Measurements from ENCODE around the gene RAPH1. TPM values are rescaled to one million over a fixed set of nuclear protein-coding genes. Genes with fewer than 3 reads are reported as not detected.

The RAPH1 gene
- total and polyA plus RNA-seq, 9 of the 15 experiments (the other 6 are each of a cell fraction or from before 2014, with no cell fraction given), result 0.07 to 0.71 (median 0.27) TPM

- 0 out of 2 replicates have a peak, but pooled peaks have one; percentile 33 for TF ChIP-seq CEBPB (tag; IDR thresholded peaks at IDR 0.05)
- TF ChIP-seq MCM5 (IDR thresholded peaks at IDR 0.05; ENCODE audit: low read depth), result no peak
- no peak for TF ChIP-seq SOX6 (IDR thresholded peaks at IDR 0.05)
- no peak for TF ChIP-seq LARP7 (IDR thresholded peaks at IDR 0.05)
Measured at GRCh38 chr2:203569677-203570316, 34.7 kb upstream of the RAPH1 start (continued).

- Histone ChIP-seq H3K36me3 (ENCODE audit: control insufficient read depth, insufficient read depth, low read length) (no peaks in the 10 kb centered on the region), H3K9ac (ENCODE audit: insufficient read depth in 1 of 2, low read depth in 2 of 2, low read length in 2 of 2) (no peak overlapping the region), H3K79me2 (ENCODE audit: control insufficient read depth, insufficient read depth, low read length) (no peaks in the 10 kb centered on the region), H3K9me1 (ENCODE audit: control insufficient read depth, insufficient read depth, low read length) (no peaks in the 10 kb centered on the region), H4K20me1 (replicated peaks; ENCODE audit: control insufficient read depth, insufficient read depth, low read length) (no peaks in the 10 kb centered on the region), H3K4me2 (ENCODE audit: insufficient read depth, low read length) (no peak overlapping the region), H3K27ac (ENCODE audit: extremely low read depth, low read depth, low read length) (no peak overlapping the region), H2AFZ (ENCODE audit: low read depth, low read length) (no peak overlapping the region), H3K4me3 (no peak overlapping the region), H3K9me3 (replicated peaks; ENCODE audit: control insufficient read depth, insufficient read depth, low read depth, low read length) (no peaks in the 10 kb centered on the region), H3K4me1 (replicated peaks in 1 of 2; ENCODE audit: control insufficient read depth in 2 of 2, insufficient read depth in 2 of 2, low read length in 2 of 2) (no peaks in the 10 kb centered on the region), H3K27me3 (ENCODE audit: control insufficient read depth in 2 of 2, insufficient read depth in 2 of 2, low read length in 2 of 2) (no peaks in the 10 kb centered on the region; a peak in 1 of 5 replicates)
- intact Hi-C loops (cut with micrococcal nuclease), result no loop called here
- DNase-seq (ENCODE audit: extremely low read depth in 1 of 4, low spot score in 3 of 4) (no peak), FAIRE-seq (no peak), ATAC-seq (no peak)
- in situ Hi-C loops (cut with MboI), result no loop called here
- ChIA-PET CTCF (ENCODE audit: low intra/inter-chr PET ratio) (no interaction called here), POLR2A (no interaction called here)
- WGBS (ENCODE audit: insufficient coverage, low coverage, missing lambda C conversion rate), result 0% methylated on average over 1 of the region's 1 CpG
- no TSS peak for BruUV-seq (replicated peaks)
- no peak for TF ChIP-seq ZMIZ1 (IDR thresholded peaks at IDR 0.05; ENCODE audit: low read depth in 2 of 2, low read length in 2 of 2)
- no peak for TF ChIP-seq KAT2B (IDR thresholded peaks at IDR 0.05; ENCODE audit: low read depth, low read length)
- TF ChIP-seq MITF (IDR thresholded peaks at IDR 0.05), result no peak
- TF ChIP-seq PRPF4 (IDR thresholded peaks at IDR 0.05; ENCODE audit: insufficient read depth, low read depth, low read length, poor library complexity, severe bottlenecking), result no peak
- TF ChIP-seq SRSF9 (IDR thresholded peaks at IDR 0.05; ENCODE audit: borderline replicate concordance, low read depth, low read length), result no peak
- no peak for TF ChIP-seq HDGF (IDR thresholded peaks at IDR 0.05)
- TF ChIP-seq ZNF24 (IDR thresholded peaks at IDR 0.05), result no peak
- no peak for TF ChIP-seq NONO (IDR thresholded peaks at IDR 0.05; ENCODE audit: low read depth in 2 of 2, low read length in 1 of 2)
- no peak for TF ChIP-seq ARID3A (IDR thresholded peaks at IDR 0.05; ENCODE audit: borderline replicate concordance, low read depth, low read length)
- TF ChIP-seq ZEB2 (IDR thresholded peaks at IDR 0.05), result no peak
- no peak for TF ChIP-seq TEAD2 (tag; IDR thresholded peaks at IDR 0.05)
- TF ChIP-seq ZNF764 (CRISPR knock-in tag; IDR thresholded peaks at IDR 0.05; ENCODE audit: low read depth), result no peak
- no peak for TF ChIP-seq TFAM (CRISPR knock-in tag; conservative IDR thresholded peaks at IDR 0.05)
Measured at GRCh38 chr2:203567691-203568090, 32.6 kb upstream of the RAPH1 start.

Measured in K562 (cell line).